Gastrocnemius medialis (tissue), 4 donors: Measurements from ENCODE around the gene ZNF30.

Source experiments
- CTCF ChIP-seq, 5 experiments: fragments of 450-650 bp in 3 of 5; fragments of 200-600 bp in 2 of 5; sonication (generic) in 2 of 5; IDR thresholded peaks in 4 of 5; conservative IDR thresholded peaks in 1 of 5; 1 replicate in 4 of 5; 2 replicates in 1 of 5; pipeline ENCODE4 v1.5.1; 2016 to 2019; ENCODE audit warnings: antibody characterized with exemption in 5 of 5, mild to moderate bottlenecking in 3 of 5, moderate library complexity in 3 of 5
- POLR2A ChIP-seq, 2 donors: fragments of 450-650 bp; IDR thresholded peaks; one replicate each; pipeline ENCODE4 v1.6.1; 2017; ENCODE audit warnings: antibody characterized with exemption in 2 of 2, mild to moderate bottlenecking in 2 of 2, moderate library complexity in 2 of 2

- TF ChIP-seq CTCF (IDR thresholded peaks at IDR 0.05 in 4 of 5, conservative IDR thresholded peaks at IDR 0.05 in 1 of 5) (no peak), POLR2A (IDR thresholded peaks at IDR 0.05) (no peak)
These were observed 33.6 kb downstream of the ZNF30 start for GRCh38 chr19:34960103-34960805.
